ENCODE data around the gene DOCK11. TPM values are rescaled to one million over a fixed set of nuclear protein-coding genes. Genes with fewer than 3 reads are reported as not detected.
A peak's percentile ranks its signal among the peaks of the same experiment; 100 is the strongest.

Gene DOCK11
- total and polyA plus RNA-seq, 9 of the 15 experiments (the other 6 are each of a cell fraction or from before 2014, with no cell fraction given) = 41.8 to 77.8 (median 50.9) TPM

GRCh38 chrX:118520216-118521206 is 24.9 kb downstream of the DOCK11 start (continued):
- TF ChIP-seq DIDO1 (tag; IDR thresholded peaks at IDR 0.05; ENCODE audit: low read depth) (no peak), JUND (IDR thresholded peaks at IDR 0.05; ENCODE audit: borderline replicate concordance, low read depth, low read length) (peak; percentile 47; the same call in 1 of the 2 replicates), JUND (tag; IDR thresholded peaks at IDR 0.05; ENCODE audit: borderline replicate concordance, low read depth, low read length) (peak; percentile 22; the same call in 1 of the 3 replicates), DNMT1 (IDR thresholded peaks at IDR 0.05) (no peak), RBM15 (IDR thresholded peaks at IDR 0.05; ENCODE audit: insufficient read depth, low read length) (no peak), BACH1 (tag; IDR thresholded peaks at IDR 0.05) (no peak), CCNT2 (IDR thresholded peaks at IDR 0.05; ENCODE audit: borderline replicate concordance, extremely low read depth, insufficient read length, low read depth, low read length) (peak; percentile 66), GTF2A2 (tag; IDR thresholded peaks at IDR 0.05) (no peak), PYGO2 (tag; IDR thresholded peaks at IDR 0.05) (no peak), NCOR1 (IDR thresholded peaks at IDR 0.05) (peak; percentile 71), BMI1 (IDR thresholded peaks at IDR 0.05; ENCODE audit: low read length) (no peak), NR2C1 (IDR thresholded peaks at IDR 0.05) (no peak), NR2C1 (tag; IDR thresholded peaks at IDR 0.05) (peak; percentile 34; the same call in 1 of the 2 replicates), TOE1 (IDR thresholded peaks at IDR 0.05; ENCODE audit: borderline replicate concordance) (no peak), TOE1 (CRISPR knock-in tag; IDR thresholded peaks at IDR 0.05; ENCODE audit: borderline replicate concordance, low read depth) (no peak), RB1 (IDR thresholded peaks at IDR 0.05; ENCODE audit: low read depth) (no peak), CC2D1A (IDR thresholded peaks at IDR 0.05) (0 out of 2 replicates have a peak, but pooled peaks have one; percentile 12), NR3C1 (CRISPR knock-in tag; IDR thresholded peaks at IDR 0.05) (no peak), XRCC3 (IDR thresholded peaks at IDR 0.05) (no peak), NCOA1 (IDR thresholded peaks at IDR 0.05; ENCODE audit: low read depth) (peak; percentile 34; the same call in 1 of the 2 replicates), HMBOX1 (IDR thresholded peaks at IDR 0.05) (peak; percentile 39; the same call in 1 of the 2 replicates), PHTF2 (CRISPR knock-in tag; IDR thresholded peaks at IDR 0.05) (no peak), MLX (CRISPR knock-in tag; conservative IDR thresholded peaks at IDR 0.05) (no peak), DPF2 (IDR thresholded peaks at IDR 0.05) (peak; percentile 91), MECOM (CRISPR knock-in tag; IDR thresholded peaks at IDR 0.05) (peak; percentile 83)
- TF ChIP-seq, protein P1, sequence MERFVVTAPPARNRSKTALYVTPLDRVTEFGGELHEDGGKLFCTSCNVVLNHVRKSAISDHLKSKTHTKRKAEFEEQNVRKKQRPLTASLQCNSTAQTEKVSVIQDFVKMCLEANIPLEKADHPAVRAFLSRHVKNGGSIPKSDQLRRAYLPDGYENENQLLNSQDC (CRISPR knock-in tag; IDR thresholded peaks at IDR 0.05) = no peak
- TF ChIP-seq, protein P2, sequence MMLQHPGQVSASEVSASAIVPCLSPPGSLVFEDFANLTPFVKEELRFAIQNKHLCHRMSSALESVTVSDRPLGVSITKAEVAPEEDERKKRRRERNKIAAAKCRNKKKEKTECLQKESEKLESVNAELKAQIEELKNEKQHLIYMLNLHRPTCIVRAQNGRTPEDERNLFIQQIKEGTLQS (IDR thresholded peaks at IDR 0.05) = peak; percentile 33
- TF ChIP-seq, protein P2 (CRISPR knock-in tag; conservative IDR thresholded peaks at IDR 0.05) = no peak
